Osteoblast (primary cell): ENCODE measurements around the gene USP17L13. TPM values are rescaled to one million over a fixed set of nuclear protein-coding genes. Genes with fewer than 3 reads are reported as not detected.
"Not testable (repeated sequence)": the region's sequence is repeated elsewhere in the genome, so short reads cannot be mapped to it uniquely, and the experiment has no call there.

Experiments
- DNase-seq: peaks from one replicate; pipeline ENCODE4 v3.0.0; 2011; ENCODE audit warnings: low spot score, mixed read lengths; ENCODE audit not compliant: insufficient read length; ENCODE audit errors: missing footprints
- H2AFZ ChIP-seq: 2 replicates; pipeline ENCODE4 v1.6.0; 2011; ENCODE audit warnings: mild to moderate bottlenecking, low read length
- H3K27ac ChIP-seq: 2 replicates; pipeline ENCODE4 v1.5.1; 2011; ENCODE audit warnings: mild to moderate bottlenecking, low read depth, low read length, moderate library complexity
- H3K27me3 ChIP-seq: 2 replicates; pipeline ENCODE4 v1.6.0; 2012; ENCODE audit warnings: mild to moderate bottlenecking, control low read depth, inconsistent platforms, low read length, moderate library complexity; ENCODE audit not compliant: insufficient read depth
- H3K36me3 ChIP-seq: 2 replicates; pipeline ENCODE4 v1.5.1; 2011; ENCODE audit warnings: mild to moderate bottlenecking, low read length, control low read depth, moderate library complexity; ENCODE audit not compliant: insufficient read depth
- H3K4me1 ChIP-seq: 2 replicates; pipeline ENCODE4 v1.5.1; 2011; ENCODE audit warnings: mild to moderate bottlenecking, low read length, control low read depth, moderate library complexity; ENCODE audit not compliant: insufficient read depth
- H3K4me2 ChIP-seq: 2 replicates; pipeline ENCODE4 v1.6.0; 2011; ENCODE audit warnings: mild to moderate bottlenecking, low read length; ENCODE audit not compliant: insufficient read depth
- H3K4me3 ChIP-seq: fragments of 200-600 bp; sonication (generic); 3 replicates; pipeline ENCODE4 v1.5.1; 2012; ENCODE audit warnings: mild to moderate bottlenecking, low read length, inconsistent platforms; ENCODE audit not compliant: insufficient read depth
- H3K79me2 ChIP-seq: 2 replicates; pipeline ENCODE4 v1.6.0; 2012; ENCODE audit warnings: mild to moderate bottlenecking, low read length, control low read depth, inconsistent platforms; ENCODE audit not compliant: insufficient read depth
- H3K9me3 ChIP-seq: 2 replicates; pipeline ENCODE4 v1.5.1; 2011; ENCODE audit warnings: low read depth, low read length, control low read depth
- H4K20me1 ChIP-seq: 2 replicates; pipeline ENCODE4 v1.6.0; 2012; ENCODE audit warnings: mild to moderate bottlenecking, low read length, control low read depth; ENCODE audit not compliant: insufficient read depth
- total RNA-seq: library from RNA; depleted of rRNA; stranded (reverse); fragments of >200 nt; gene quantifications from 2 replicates; pipeline ENCODE4 v1.2.3, GENCODE V29; 2012

The USP17L13 gene
- total RNA-seq, 1 donor: not detected

- H3K79me2 ChIP-seq, H4K20me1 ChIP-seq, H3K27ac ChIP-seq, H3K36me3 ChIP-seq, DNase-seq, H3K27me3 ChIP-seq, H3K4me3 ChIP-seq, H3K9me3 ChIP-seq, H3K4me2 ChIP-seq, H3K4me1 ChIP-seq, H2AFZ ChIP-seq: not testable (repeated sequence)
Observed at GRCh38 chr4:9247953-9248680, 23.4 kb downstream of the USP17L13 start, which contains the start of gene USP17L18. USP17L18 (plus strand) TSS chr4:9248630; CDS start chr4:9248630, 0 bp downstream.

- H3K4me2 ChIP-seq: not testable (repeated sequence)
Observed at GRCh38 chr4:9253078-9253477, 28.4 kb downstream of the USP17L13 start, which contains the start of gene USP17L19. USP17L19 (plus strand) TSS chr4:9253378; CDS start chr4:9253378, 0 bp downstream.

GRCh38 chr4:9257824-9258223, 33.1 kb downstream of the USP17L13 start, which contains the start of gene USP17L20:
USP17L20 (plus strand) TSS chr4:9258124; CDS start chr4:9258124, 0 bp downstream.
- not testable (repeated sequence) for H3K27me3 ChIP-seq, H3K36me3 ChIP-seq, H3K4me2 ChIP-seq, H4K20me1 ChIP-seq, H3K4me3 ChIP-seq, H3K4me1 ChIP-seq, H3K27ac ChIP-seq, H2AFZ ChIP-seq, H3K79me2 ChIP-seq, DNase-seq, H3K9me3 ChIP-seq

More at GRCh38 chr4:9253078-9253477, 28.4 kb downstream of the USP17L13 start, which contains the start of gene USP17L19:
- H3K27me3 ChIP-seq, DNase-seq, H4K20me1 ChIP-seq, H3K4me3 ChIP-seq, H2AFZ ChIP-seq, H3K4me1 ChIP-seq, H3K36me3 ChIP-seq, H3K9me3 ChIP-seq, H3K79me2 ChIP-seq, H3K27ac ChIP-seq: not testable (repeated sequence)

GRCh38 chr4:9262572-9262971, 37.9 kb downstream of the USP17L13 start, which contains the start of gene USP17L21:
USP17L21 (plus strand) TSS chr4:9262872; CDS start chr4:9262872, 0 bp downstream.
- H3K9me3 ChIP-seq, H3K4me1 ChIP-seq, H4K20me1 ChIP-seq, H3K27me3 ChIP-seq, H2AFZ ChIP-seq, H3K27ac ChIP-seq, DNase-seq, H3K36me3 ChIP-seq, H3K4me3 ChIP-seq, H3K79me2 ChIP-seq, H3K4me2 ChIP-seq: not testable (repeated sequence)

GRCh38 chr4:9267319-9267718, 42.6 kb downstream of the USP17L13 start, which contains the start of gene USP17L22:
USP17L22 (plus strand) TSS chr4:9267619; CDS start chr4:9267619, 0 bp downstream.
- H3K4me3 ChIP-seq, H3K27ac ChIP-seq, H3K9me3 ChIP-seq, H3K4me1 ChIP-seq, H2AFZ ChIP-seq, H3K27me3 ChIP-seq, H4K20me1 ChIP-seq, H3K4me2 ChIP-seq, H3K36me3 ChIP-seq, H3K79me2 ChIP-seq, DNase-seq: not testable (repeated sequence)

GRCh38 chr4:9271719-9272118, 47.0 kb downstream of the USP17L13 start:
- H3K79me2 ChIP-seq, H3K27ac ChIP-seq, H2AFZ ChIP-seq, H3K4me1 ChIP-seq, H3K36me3 ChIP-seq, DNase-seq, H3K9me3 ChIP-seq, H4K20me1 ChIP-seq, H3K4me2 ChIP-seq, H3K27me3 ChIP-seq, H3K4me3 ChIP-seq: not testable (repeated sequence)

Other genes with a start within 250 kb of the USP17L13 start
- not detected in 2 replicates for gene FAM90A26, start 54.5 kb upstream of the USP17L13 start, total RNA-seq
- gene USP17L10, start 14.2 kb upstream of the USP17L13 start, total RNA-seq: not detected in 2 replicates
- not detected in 2 replicates for gene USP17L11, start 9.5 kb upstream of the USP17L13 start, total RNA-seq
- gene USP17L12, start 4.7 kb upstream of the USP17L13 start, total RNA-seq: not detected in 2 replicates
- gene USP17L15, start 9.5 kb downstream of the USP17L13 start, total RNA-seq: not detected in 2 replicates
- not detected in 2 replicates for gene USP17L17, start 19.0 kb downstream of the USP17L13 start, total RNA-seq
- gene USP17L18, start 23.7 kb downstream of the USP17L13 start, total RNA-seq: not detected in 2 replicates
- gene USP17L19, start 28.5 kb downstream of the USP17L13 start, total RNA-seq: not detected in 2 replicates
- gene USP17L20, start 33.2 kb downstream of the USP17L13 start, total RNA-seq: not detected in 2 replicates
- not detected in 2 replicates for gene USP17L21, start 38.0 kb downstream of the USP17L13 start, total RNA-seq
- not detected in 2 replicates for gene USP17L22, start 42.7 kb downstream of the USP17L13 start, total RNA-seq
- not detected in 2 replicates for gene USP17L24, start 100.3 kb downstream of the USP17L13 start, total RNA-seq
- not detected in 2 replicates for gene USP17L25, start 105.0 kb downstream of the USP17L13 start, total RNA-seq
- gene USP17L26, start 109.8 kb downstream of the USP17L13 start, total RNA-seq: not detected in 2 replicates
- gene USP17L5, start 114.5 kb downstream of the USP17L13 start, total RNA-seq: not detected in 2 replicates
- not detected in 2 replicates for gene USP17L27, start 119.3 kb downstream of the USP17L13 start, total RNA-seq
- gene USP17L28, start 124.0 kb downstream of the USP17L13 start, total RNA-seq: not detected in 2 replicates
- gene USP17L29, start 128.7 kb downstream of the USP17L13 start, total RNA-seq: not detected in 2 replicates
- not detected in 2 replicates for gene USP17L30, start 138.2 kb downstream of the USP17L13 start, total RNA-seq
- not detected in 2 replicates for gene DEFB131A, start 219.5 kb downstream of the USP17L13 start, total RNA-seq